NCI-H345 treated with DMSO at 0.1 percent for 48 hours (cell line): Measurements from ENCODE around the gene TFF2.

Source experiments
- DNase-seq: peaks from one replicate; lab custom pipeline; 2025; ENCODE audit not compliant: unreplicated experiment; lab: John Stamatoyannopoulos, UW

Gene TFF2

GRCh38 chr21:42346866-42347600 lies 3.8 kb downstream of the TFF2 start:
- DNase-seq: no peak

DNA sequence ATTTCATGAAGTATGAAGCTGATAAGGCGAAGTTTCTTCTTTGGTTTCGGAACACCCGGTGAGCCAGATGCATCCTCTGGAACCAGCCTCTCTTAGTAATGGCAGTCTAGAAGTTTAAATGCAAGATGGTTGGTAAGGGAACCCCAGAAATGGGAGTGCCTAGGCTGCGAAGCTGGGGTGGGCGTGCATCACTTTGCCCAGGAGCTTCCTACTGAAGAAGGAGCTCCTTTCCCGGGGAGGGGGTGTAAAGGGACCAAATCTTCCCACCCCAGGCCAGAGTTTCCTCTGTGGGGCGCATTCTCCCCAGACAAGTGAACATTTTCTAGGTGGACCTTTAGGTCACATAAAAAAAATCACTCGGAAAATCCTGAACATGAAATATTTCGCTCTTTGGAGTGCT lies 4.4 kb downstream of the TFF2 start:
- no peak for DNase-seq

- DNase-seq: no peak
Measured at GRCh38 chr21:42344631-42345030, 6.2 kb downstream of the TFF2 start.

DNA sequence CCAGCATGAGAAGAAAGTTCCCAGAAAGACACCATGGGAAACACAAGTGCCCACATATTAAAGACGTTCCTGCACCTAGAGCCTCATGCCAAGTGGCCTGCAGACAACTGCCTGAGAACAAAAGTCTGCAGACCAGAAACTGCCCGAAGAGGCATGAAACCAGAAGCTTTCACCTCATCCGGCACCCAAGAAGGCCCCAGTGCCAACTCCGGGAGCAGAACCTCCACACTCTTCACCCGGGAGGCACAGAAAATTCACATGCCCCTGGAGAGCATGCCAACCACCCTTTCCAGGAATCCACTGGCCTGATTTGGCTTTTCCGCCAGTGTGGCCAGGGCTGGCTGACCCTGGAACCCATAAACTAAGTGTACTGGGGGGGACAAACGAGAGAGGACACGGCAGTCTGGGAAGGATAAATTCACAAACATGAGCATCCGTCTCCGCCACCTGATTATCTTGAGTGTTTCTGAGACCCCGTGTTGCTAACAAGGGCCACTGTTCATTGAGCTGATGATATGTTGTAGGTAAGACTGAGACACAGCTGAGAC lies 6.8 kb downstream of the TFF2 start:
- DNase-seq: no peak

- no peak for DNase-seq
Measured at GRCh38 chr21:42343556-42343955, 7.2 kb downstream of the TFF2 start.

- no peak for DNase-seq
Measured at GRCh38 chr21:42343101-42343500, 7.7 kb downstream of the TFF2 start.

GRCh38 chr21:42341776-42342542 lies 8.8 kb downstream of the TFF2 start:
- peak; percentile 83 for DNase-seq

DNA sequence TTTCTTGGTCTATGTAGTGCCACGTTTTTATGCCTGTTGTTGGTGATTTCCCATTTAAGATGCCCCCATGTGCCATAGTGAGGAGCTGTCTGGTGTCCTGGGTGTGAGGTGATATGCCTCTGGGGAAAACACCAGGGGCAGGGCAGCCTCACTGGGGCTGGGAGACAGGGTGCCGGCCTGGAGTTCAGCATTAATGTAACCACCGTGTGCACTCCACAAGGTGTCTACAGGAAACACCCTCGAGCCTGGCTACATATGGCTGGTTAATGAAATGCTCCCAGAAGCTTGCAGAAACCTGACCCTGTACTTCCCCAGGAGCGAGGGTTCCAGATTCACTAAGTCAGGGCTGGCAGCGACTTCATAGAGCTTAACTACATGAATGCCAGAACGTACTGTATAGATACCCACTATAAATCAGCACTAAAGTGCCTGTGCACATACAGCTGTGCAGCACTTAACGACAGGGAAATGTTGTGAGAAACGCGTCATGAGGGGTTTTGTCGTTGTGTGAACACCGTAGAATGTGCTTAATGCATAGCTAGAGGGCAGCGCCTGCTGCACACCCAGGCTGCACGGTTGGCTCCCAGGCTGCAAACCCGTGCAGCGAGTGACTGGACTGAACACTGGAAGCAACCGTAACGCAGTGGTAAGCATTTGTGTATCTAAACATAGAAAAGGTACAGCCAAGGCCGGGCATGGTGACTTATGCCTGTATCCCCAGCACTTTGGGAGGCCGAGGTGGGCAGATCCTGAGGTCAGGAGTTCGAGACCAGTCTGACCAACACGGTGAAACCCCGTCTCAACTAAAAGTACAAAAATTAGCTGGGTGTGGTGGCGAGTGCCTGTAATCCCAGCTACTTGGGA lies 10.4 kb downstream of the TFF2 start:
- no peak for DNase-seq

DNA sequence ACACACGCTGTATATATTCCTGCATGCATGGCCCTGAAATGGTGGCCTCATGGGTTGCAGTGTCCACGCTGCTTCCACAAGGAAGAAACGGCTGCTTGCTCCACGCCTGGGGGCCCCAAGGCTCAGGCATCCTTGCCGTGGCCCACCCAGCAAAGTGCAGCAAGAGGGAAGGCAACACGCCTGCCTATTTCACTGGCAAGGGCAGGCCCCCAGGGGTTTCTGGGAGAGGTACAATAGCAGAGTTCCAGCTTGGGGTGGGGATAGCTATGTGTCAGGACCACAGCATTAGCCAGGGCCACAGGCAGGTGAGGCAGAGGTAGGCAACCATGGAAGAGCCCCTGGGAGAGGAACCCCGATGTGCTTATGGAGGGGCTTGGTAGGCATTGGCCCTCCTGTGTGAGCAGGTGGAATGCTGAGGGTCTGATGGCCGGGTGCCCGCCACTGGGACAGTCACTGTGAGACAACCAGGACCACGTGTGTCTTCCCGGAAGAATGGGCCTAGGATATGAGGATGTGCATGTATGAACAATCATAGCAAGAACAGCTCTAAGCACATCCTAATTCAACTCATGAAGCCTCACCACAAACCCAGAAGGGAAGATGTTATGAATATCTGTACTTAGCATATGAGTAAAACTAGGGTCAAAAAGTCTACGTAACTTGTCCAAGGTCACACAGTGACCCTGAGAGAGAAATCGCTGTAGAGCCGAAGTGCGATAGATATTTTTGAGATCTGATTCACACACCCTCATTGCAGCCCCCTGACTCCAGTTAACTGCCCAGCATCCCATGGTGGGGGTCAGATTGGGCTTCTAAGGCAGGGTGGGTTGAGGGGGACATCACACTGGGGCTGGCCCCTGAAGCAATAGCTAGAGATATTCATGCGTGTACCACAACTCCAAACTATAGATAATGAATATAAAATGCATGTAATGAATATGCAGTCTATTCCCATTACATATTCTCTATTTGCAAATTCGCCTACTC lies 11.8 kb downstream of the TFF2 start:
- DNase-seq: no peak

DNA sequence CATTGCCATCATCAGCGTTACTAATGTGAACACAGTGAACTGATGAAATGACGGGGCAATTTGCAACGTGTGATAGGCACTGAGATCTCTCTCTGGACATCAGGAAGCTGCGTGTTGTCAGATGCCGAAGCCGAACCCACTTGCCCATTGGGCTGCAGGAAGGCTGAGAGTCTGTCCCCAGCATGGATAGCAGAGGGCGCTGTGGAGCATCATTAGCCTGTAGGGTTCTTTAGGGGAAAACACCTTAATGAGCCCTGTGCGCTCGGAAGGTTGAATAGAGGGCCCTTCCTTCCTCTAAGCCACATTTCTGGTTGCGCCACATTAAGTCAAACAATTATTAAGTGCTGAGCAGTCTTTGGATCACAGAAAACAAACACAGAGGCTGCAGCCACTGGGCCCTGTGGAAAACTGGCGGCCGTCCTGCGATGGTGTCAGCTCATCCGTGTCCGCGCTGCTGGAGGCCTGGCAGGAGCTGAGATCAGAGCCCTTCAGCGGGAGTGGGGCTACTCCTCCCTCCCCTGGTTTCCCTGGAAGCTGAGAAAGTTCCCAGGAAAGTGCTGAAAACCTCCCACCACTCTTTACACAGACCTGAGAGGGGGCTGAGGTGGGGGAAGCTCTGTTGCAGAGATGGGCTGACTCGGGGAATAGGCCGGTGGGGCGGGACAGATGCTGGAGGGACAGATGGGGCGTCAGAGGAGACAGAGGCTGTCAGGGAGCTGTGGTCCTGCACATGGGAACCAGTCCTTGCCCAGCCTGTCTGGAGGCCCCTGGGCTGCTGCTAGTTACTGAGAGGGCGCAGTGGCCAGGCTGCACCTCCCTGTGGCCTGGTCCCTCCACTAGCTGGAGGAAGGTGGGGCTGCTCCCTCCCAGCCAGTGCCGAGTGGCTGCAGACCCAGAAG lies 12.7 kb downstream of the TFF2 start:
- DNase-seq: peak; percentile 97

DNA sequence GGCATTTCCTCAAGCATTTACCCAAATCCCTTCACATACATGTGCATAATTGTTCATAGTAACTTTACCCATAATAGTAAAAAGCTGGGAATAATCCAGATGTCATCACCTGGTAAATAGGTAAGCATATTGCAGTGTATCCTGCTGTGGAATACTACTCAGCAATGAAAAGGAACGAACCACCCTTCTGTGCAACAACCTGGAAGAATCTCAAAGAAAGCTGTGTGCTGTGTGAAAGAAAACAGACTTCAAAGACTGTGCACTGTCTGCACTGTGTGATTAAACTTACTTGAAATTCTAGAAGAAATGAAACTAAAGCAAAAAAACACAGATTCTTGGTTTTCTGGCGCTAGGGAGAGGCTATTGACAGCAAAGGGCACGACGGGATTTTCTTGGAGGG lies 13.5 kb downstream of the TFF2 start:
- no peak for DNase-seq

DNA sequence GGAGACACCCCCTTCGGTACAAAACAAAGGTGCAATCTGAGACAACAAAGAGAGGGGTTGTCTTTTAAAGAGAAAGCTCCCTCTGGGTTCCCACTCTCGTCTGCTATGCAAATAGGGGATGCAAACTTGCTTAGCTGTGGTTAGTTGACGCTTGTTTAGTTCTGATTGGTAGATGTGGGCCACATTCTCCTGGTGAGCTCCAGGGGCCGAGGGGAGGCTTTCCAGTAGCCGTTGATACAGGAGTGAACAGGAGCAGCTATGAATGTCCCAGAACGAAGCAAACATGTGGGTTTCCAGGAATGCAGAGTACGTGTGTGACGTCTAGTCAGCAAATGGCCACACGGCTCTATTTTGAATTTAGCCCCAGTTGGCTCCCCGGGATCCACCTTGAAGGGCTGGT lies 14.7 kb downstream of the TFF2 start:
- DNase-seq: no peak

DNA sequence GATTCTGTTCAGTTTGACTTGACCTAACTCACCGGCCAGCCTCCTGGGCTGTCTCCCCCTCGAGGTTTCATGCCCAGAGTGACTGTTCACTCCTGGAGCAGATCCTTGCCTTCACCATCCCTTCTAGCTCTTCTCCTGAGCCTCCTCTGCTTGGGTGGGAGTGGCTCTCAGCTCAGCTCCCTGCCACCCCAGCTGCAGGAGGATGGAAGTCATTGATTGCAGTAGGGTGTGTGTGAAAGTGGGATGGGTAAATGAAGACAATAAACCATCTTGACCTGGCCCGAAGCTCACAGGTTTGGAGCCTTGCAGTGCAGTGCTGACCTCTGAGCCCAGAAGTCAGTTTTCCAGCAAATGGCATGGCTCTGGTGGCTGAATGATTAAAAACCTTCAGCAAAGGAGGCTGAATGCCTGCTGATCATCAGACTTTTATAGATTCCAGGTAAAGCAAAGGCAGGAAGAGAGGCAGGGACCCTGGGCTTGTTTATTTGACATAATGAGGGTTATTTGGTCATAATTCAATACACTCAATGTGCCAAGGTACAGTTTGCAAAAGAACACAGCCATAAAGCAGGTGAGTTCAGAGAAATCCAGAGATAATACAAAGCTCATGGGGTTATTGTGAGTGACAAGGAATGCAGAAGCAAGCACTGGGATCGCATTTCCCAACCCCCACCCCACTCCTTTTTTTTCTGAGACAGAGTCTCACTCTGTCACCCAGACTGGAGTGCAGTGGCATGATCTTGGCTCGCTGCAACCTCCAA lies 18.1 kb downstream of the TFF2 start:
- no peak for DNase-seq

- no peak for DNase-seq
Measured at GRCh38 chr21:42331660-42332059, 19.1 kb downstream of the TFF2 start.

GRCh38 chr21:42330380-42331371 lies 20.1 kb downstream of the TFF2 start:
- DNase-seq: no peak

GRCh38 chr21:42324896-42325295 lies 25.9 kb downstream of the TFF2 start:
- no peak for DNase-seq

DNA sequence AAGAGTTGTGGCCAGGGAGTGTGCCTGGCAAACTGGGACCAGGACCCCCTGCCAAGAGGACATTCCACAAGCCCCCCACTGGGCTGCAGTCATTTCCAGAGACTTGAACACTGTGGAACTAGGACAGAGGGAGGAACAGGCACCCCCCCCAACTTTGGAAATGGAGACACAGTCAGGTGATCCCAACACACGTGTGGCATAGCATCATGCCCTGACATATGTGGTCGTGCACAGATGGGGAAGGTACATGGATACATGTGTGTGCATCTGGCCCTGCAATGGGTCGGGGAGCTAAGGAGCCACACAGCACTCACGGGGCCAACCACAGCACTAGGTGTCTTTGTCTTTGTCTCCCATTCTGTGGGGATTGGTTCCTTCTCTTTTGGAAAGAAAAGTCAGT lies 28.9 kb downstream of the TFF2 start:
- no peak for DNase-seq
